GM10266 (cell line): ENCODE results near the gene KCNK1.
"Not testable (repeated sequence)": the region's sequence is repeated elsewhere in the genome, so short reads cannot be mapped to it uniquely, and the experiment has no call there.

Source experiments
- DNase-seq: peaks from one replicate; pipeline ENCODE4 v3.0.0; 2012; ENCODE audit errors: extremely low spot score
- CTCF ChIP-seq: IDR thresholded peaks from 2 replicates; pipeline ENCODE4 v1.5.1; 2012; ENCODE audit warnings: mild to moderate bottlenecking, low read depth; ENCODE audit not compliant: control insufficient read depth, insufficient read depth; ENCODE audit errors: missing control alignments

Gene KCNK1

GRCh38 chr1:233607252-233608119 is 6.4 kb upstream of the KCNK1 start:
- TF ChIP-seq CTCF, result no peak
- DNase-seq, result no peak

- TF ChIP-seq CTCF, result no peak
- no peak for DNase-seq
Observed at GRCh38 chr1:233608988-233609387, 4.9 kb upstream of the KCNK1 start.

GRCh38 chr1:233609926-233610325 is 4.0 kb upstream of the KCNK1 start:
- no peak for TF ChIP-seq CTCF
- DNase-seq, result no peak

GRCh38 chr1:233610628-233611027 is 3.3 kb upstream of the KCNK1 start:
- no peak for TF ChIP-seq CTCF
- DNase-seq, result no peak

GRCh38 chr1:233611363-233611762 is 2.5 kb upstream of the KCNK1 start:
- DNase-seq, result not testable (repeated sequence)

- peak; percentile 70 for DNase-seq
Observed at GRCh38 chr1:233614173-233614742, 352 bp downstream of the KCNK1 start.

More at GRCh38 chr1:233614173-233614742, 352 bp downstream of the KCNK1 start:
- no peak for TF ChIP-seq CTCF
